ENCODE results near the gene NHLH1.
"Not testable (repeated sequence)": the region's sequence is repeated elsewhere in the genome, so short reads cannot be mapped to it uniquely, and the experiment has no call there.

Gene NHLH1

GRCh38 chr1:160384812-160385211 is 17.9 kb downstream of the NHLH1 start:
- DNase-seq: not testable (repeated sequence)

- not testable (repeated sequence) for DNase-seq
Measured at GRCh38 chr1:160388406-160388805, 21.5 kb downstream of the NHLH1 start.

- no peak for DNase-seq
Measured at GRCh38 chr1:160394673-160395072, 27.8 kb downstream of the NHLH1 start.

- DNase-seq: no peak
Measured at GRCh38 chr1:160397651-160398050, 30.8 kb downstream of the NHLH1 start.

- no peak for DNase-seq
Measured at GRCh38 chr1:160398823-160399222, 32.0 kb downstream of the NHLH1 start.

- no peak for DNase-seq
Measured at GRCh38 chr1:160399544-160400222, 32.8 kb downstream of the NHLH1 start.

- DNase-seq: no peak
Measured at GRCh38 chr1:160400223-160400645, 33.4 kb downstream of the NHLH1 start, which contains the start of gene VANGL2. VANGL2 (plus strand) TSS chr1:160400564; CDS start chr1:160415838, 15,274 bp downstream.

GRCh38 chr1:160400646-160401486 is 34.0 kb downstream of the NHLH1 start:
- no peak for DNase-seq

GRCh38 chr1:160401487-160401805 is 34.6 kb downstream of the NHLH1 start:
- DNase-seq: no peak

GRCh38 chr1:160402001-160402795 is 35.3 kb downstream of the NHLH1 start:
- no peak for DNase-seq

- no peak for DNase-seq
Measured at GRCh38 chr1:160403244-160403643, 36.4 kb downstream of the NHLH1 start.

GRCh38 chr1:160404094-160404493 is 37.2 kb downstream of the NHLH1 start:
- no peak for DNase-seq

GRCh38 chr1:160405331-160405877 is 38.5 kb downstream of the NHLH1 start:
- no peak for DNase-seq

- no peak for DNase-seq
Measured at GRCh38 chr1:160406131-160406968, 39.5 kb downstream of the NHLH1 start.

GRCh38 chr1:160407839-160408801 is 41.2 kb downstream of the NHLH1 start:
- no peak for DNase-seq

- DNase-seq: no peak
Measured at GRCh38 chr1:160408864-160409263, 42.0 kb downstream of the NHLH1 start.

- DNase-seq: no peak
Measured at GRCh38 chr1:160409486-160409885, 42.6 kb downstream of the NHLH1 start.

- DNase-seq: no peak
Measured at GRCh38 chr1:160410406-160411005, 43.6 kb downstream of the NHLH1 start.

- DNase-seq: no peak
Measured at GRCh38 chr1:160411271-160412027, 44.6 kb downstream of the NHLH1 start.

GRCh38 chr1:160412028-160412362 is 45.1 kb downstream of the NHLH1 start:
- DNase-seq: no peak
